Thymus (tissue), 11 donors: ENCODE measurements around the gene XKR3. TPM values are rescaled to one million over a fixed set of nuclear protein-coding genes. Genes with fewer than 3 reads are reported as not detected.

Experiments
- DNase-seq, 9 donors: peaks; one replicate each; pipeline ENCODE4 v3.0.0-alpha.2; 2013; ENCODE audit warnings: low spot score in 9 of 9, low read depth in 6 of 9, missing footprints in 1 of 9
- H3K27ac ChIP-seq, 2 donors: one replicate each; pipeline ENCODE4 v1.5.1; 2013; ENCODE audit warnings: control low read depth in 1 of 2, low read depth in 1 of 2, low read length in 1 of 2, mild to moderate bottlenecking in 1 of 2, moderate library complexity in 1 of 2
- H3K27me3 ChIP-seq, 2 donors: one replicate each; pipeline ENCODE4 v1.5.1; 2013; ENCODE audit warnings: low read length in 1 of 2; ENCODE audit not compliant: control insufficient read depth in 2 of 2, insufficient read depth in 1 of 2
- H3K36me3 ChIP-seq, 2 donors: one replicate each; pipeline ENCODE4 v1.5.1; 2013; ENCODE audit warnings: low read length in 1 of 2, mild to moderate bottlenecking in 1 of 2, moderate library complexity in 1 of 2; ENCODE audit not compliant: control insufficient read depth in 2 of 2, insufficient read depth in 2 of 2
- H3K4me1 ChIP-seq, 2 donors: one replicate each; pipeline ENCODE4 v1.5.1; 2013; ENCODE audit warnings: low read length in 2 of 2; ENCODE audit not compliant: control insufficient read depth in 2 of 2, insufficient read depth in 2 of 2
- H3K4me3 ChIP-seq, 2 donors: one replicate each; pipeline ENCODE4 v1.5.1; 2013; ENCODE audit warnings: low read length in 2 of 2, control low read depth in 1 of 2, mild to moderate bottlenecking in 1 of 2
- H3K9me3 ChIP-seq, 2 donors: one replicate each; pipeline ENCODE4 v1.5.1; 2013; ENCODE audit warnings: low read length in 1 of 2, mild to moderate bottlenecking in 1 of 2; ENCODE audit not compliant: control insufficient read depth in 2 of 2, insufficient read depth in 1 of 2
- WGBS: extraction: QIAGEN DNeasy Blood & Tissue Kit; methylation state at CpG from one replicate; pipeline ENCODE4 v1.1.7; 2013; 5-methylcytosine and 5-hydroxymethylcytosine counted together
- polyA plus RNA-seq: library from polyadenylated mRNA; stranded (reverse); fragments of 200-250 nt; gene quantifications from one replicate; pipeline ENCODE4 v1.2.3, GENCODE V29; 2013
- total RNA-seq: library from RNA; stranded (reverse); fragments of 120-200 nt; gene quantifications from one replicate; pipeline ENCODE4 v1.2.4, GENCODE V29; 2013
- donor health status: healthy.

The XKR3 gene
- total and polyA plus RNA-seq, 2 donors = 0.05 to 0.16 TPM

GRCh38 chr22:16810188-16810802, 14.9 kb downstream of the XKR3 start:
- WGBS = 96% methylated on average over 4 of the region's 4 CpGs

GRCh38 chr22:16808744-16809143, 16.5 kb downstream of the XKR3 start:
- H3K4me1 ChIP-seq = peaks cover 0 to 2% of the 10 kb centered on the region in 2 donors
- no peak overlapping the region for H3K27ac ChIP-seq
- no peaks in the 10 kb centered on the region for H3K9me3 ChIP-seq
- WGBS = 75% methylated on average over 2 of the region's 2 CpGs
- no peaks in the 10 kb centered on the region for H3K36me3 ChIP-seq
- H3K27me3 ChIP-seq = no peaks in the 10 kb centered on the region
- no peak overlapping the region for H3K4me3 ChIP-seq
- DNase-seq = no peak

More at GRCh38 chr22:16810188-16810802, 14.9 kb downstream of the XKR3 start:
- no peak for DNase-seq
- H3K4me1 ChIP-seq = peaks cover 0 to 2% of the 10 kb centered on the region in 2 donors
- no peak overlapping the region for H3K27ac ChIP-seq
- H3K27me3 ChIP-seq = no peaks in the 10 kb centered on the region
- no peaks in the 10 kb centered on the region for H3K9me3 ChIP-seq
- H3K36me3 ChIP-seq = no peaks in the 10 kb centered on the region
- no peak overlapping the region for H3K4me3 ChIP-seq

GRCh38 chr22:16807109-16807508, 18.1 kb downstream of the XKR3 start:
- 95% methylated on average over 2 of the region's 2 CpGs for WGBS
- H3K27ac ChIP-seq = no peak overlapping the region
- H3K27me3 ChIP-seq = no peaks in the 10 kb centered on the region
- DNase-seq = no peak
- H3K9me3 ChIP-seq = no peaks in the 10 kb centered on the region
- no peak overlapping the region for H3K4me3 ChIP-seq
- no peaks in the 10 kb centered on the region for H3K36me3 ChIP-seq
- H3K4me1 ChIP-seq = peaks cover 0 to 2% of the 10 kb centered on the region in 2 donors

- no peak overlapping the region for H3K27ac ChIP-seq
- H3K27me3 ChIP-seq = no peaks in the 10 kb centered on the region
- WGBS = 98% methylated on average over 5 of the region's 5 CpGs
- H3K36me3 ChIP-seq = no peaks in the 10 kb centered on the region
- H3K9me3 ChIP-seq = no peaks in the 10 kb centered on the region
- no peak overlapping the region for H3K4me3 ChIP-seq
- no peak for DNase-seq
- H3K4me1 ChIP-seq = peaks cover 0 to 2% of the 10 kb centered on the region in 2 donors
Observed at GRCh38 chr22:16806401-16806800, 18.8 kb downstream of the XKR3 start.

GRCh38 chr22:16804882-16805281, 20.3 kb downstream of the XKR3 start:
- H3K9me3 ChIP-seq = no peaks in the 10 kb centered on the region
- no peaks in the 10 kb centered on the region for H3K27me3 ChIP-seq
- no peaks in the 10 kb centered on the region for H3K36me3 ChIP-seq
- no peak overlapping the region for H3K4me3 ChIP-seq
- no peak overlapping the region for H3K27ac ChIP-seq
- WGBS = 83% methylated on average over 2 of the region's 2 CpGs
- no peaks in the 10 kb centered on the region for H3K4me1 ChIP-seq
- DNase-seq = no peak

GRCh38 chr22:16803255-16803917, 21.8 kb downstream of the XKR3 start:
- Histone ChIP-seq H3K27ac (no peak overlapping the region), H3K9me3 (no peaks in the 10 kb centered on the region), H3K4me3 (no peak overlapping the region), H3K4me1 (no peaks in the 10 kb centered on the region), H3K27me3 (no peaks in the 10 kb centered on the region), H3K36me3 (no peaks in the 10 kb centered on the region)
- 97% methylated on average over 4 of the region's 4 CpGs for WGBS
- no peak for DNase-seq

GRCh38 chr22:16801571-16801970, 23.6 kb downstream of the XKR3 start:
- H3K4me3 ChIP-seq = no peak overlapping the region
- no peaks in the 10 kb centered on the region for H3K4me1 ChIP-seq
- H3K36me3 ChIP-seq = no peaks in the 10 kb centered on the region
- no peak overlapping the region for H3K27ac ChIP-seq
- H3K27me3 ChIP-seq = no peaks in the 10 kb centered on the region
- 97% methylated on average over 3 of the region's 3 CpGs for WGBS
- DNase-seq = no peak
- no peaks in the 10 kb centered on the region for H3K9me3 ChIP-seq

GRCh38 chr22:16801088-16801487, 24.1 kb downstream of the XKR3 start:
- no peaks in the 10 kb centered on the region for H3K9me3 ChIP-seq
- 94% methylated on average over 3 of the region's 3 CpGs for WGBS
- H3K4me1 ChIP-seq = no peaks in the 10 kb centered on the region
- H3K4me3 ChIP-seq = no peak overlapping the region
- no peaks in the 10 kb centered on the region for H3K36me3 ChIP-seq
- no peak for DNase-seq
- H3K27me3 ChIP-seq = no peaks in the 10 kb centered on the region
- no peak overlapping the region for H3K27ac ChIP-seq

- no peaks in the 10 kb centered on the region for H3K36me3 ChIP-seq
- H3K27me3 ChIP-seq = no peaks in the 10 kb centered on the region
- H3K4me3 ChIP-seq = no peak overlapping the region
- H3K27ac ChIP-seq = no peak overlapping the region
- 97% methylated on average over 1 of the region's 1 CpG for WGBS
- no peaks in the 10 kb centered on the region for H3K4me1 ChIP-seq
- DNase-seq = no peak
- H3K9me3 ChIP-seq = no peaks in the 10 kb centered on the region
Observed at GRCh38 chr22:16800358-16800757, 24.9 kb downstream of the XKR3 start.
